ENCODE results near the gene MICB.
"Not testable (repeated sequence)": the region's sequence is repeated elsewhere in the genome, so short reads cannot be mapped to it uniquely, and the experiment has no call there.

The MICB gene

DNA sequence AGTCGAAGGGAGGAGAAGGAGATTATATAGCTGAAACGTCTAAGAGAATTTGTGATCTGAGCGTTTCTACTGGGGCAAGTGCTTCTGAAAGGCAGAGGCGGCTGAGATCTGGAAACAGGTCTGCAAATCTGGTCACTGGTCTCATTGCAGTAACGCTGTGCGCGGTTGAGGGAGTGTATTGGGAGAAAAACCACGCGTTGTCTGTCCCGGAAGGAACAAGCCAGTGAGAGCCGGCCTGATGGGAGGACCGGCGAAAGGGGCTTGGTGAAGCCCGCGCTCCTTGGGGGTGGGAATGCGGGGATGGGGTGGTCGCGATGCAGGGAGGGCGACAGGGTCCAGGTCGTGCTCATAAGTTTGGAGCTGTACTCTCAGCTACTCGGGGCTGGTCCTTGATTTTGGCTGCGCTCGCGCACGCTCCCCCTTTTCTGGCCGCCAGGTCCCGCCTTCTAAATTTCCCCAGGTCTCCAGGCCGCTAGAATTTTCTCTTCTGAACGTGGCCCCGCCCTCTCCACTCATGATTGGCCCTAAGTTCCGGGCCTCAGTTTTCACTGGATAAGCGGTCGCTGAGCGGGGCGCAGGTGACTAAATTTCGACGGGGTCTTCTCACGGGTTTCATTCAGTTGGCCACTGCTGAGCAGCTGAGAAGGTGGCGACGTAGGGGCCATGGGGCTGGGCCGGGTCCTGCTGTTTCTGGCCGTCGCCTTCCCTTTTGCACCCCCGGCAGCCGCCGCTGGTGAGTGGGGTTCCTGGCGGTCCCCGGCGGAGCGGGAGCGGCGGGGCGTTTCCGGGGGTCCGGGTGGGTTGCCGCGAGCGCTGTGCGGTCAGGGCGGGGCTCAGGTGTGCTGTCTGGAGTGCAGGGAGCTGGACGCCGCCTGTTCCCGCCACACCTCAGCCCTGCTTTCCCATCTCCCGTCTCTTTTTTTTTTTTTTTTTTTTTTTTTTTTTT lies at the start of gene MICB:
MICB (plus strand) TSS at position 615 of the 946 bp plus-strand sequence; CDS start at position 664, 49 bp downstream.
- peak; percentile 91 for DNase-seq

DNA sequence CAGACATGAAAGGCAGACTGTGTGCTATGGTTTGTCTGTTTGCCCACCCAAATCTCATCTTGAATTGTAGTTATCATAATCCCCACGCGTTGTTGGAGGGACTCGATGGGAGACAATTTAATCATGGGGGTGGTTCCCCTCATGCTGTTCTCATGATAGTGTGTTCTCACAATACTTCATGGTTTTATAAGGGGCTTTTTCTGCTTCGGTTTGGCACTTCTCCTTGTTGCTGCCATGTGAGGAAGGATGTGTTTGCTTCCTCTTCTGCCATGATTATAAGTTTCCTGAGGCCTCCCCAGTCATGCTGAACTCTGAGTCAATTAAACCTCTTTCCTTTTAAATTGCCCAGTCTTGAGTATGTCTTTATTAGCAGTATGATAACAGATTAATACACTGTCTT lies 47.2 kb upstream of the MICB start:
- DNase-seq, result no peak

GRCh38 chr6:31452859-31453258 lies 45.1 kb upstream of the MICB start:
- no peak for DNase-seq

DNA sequence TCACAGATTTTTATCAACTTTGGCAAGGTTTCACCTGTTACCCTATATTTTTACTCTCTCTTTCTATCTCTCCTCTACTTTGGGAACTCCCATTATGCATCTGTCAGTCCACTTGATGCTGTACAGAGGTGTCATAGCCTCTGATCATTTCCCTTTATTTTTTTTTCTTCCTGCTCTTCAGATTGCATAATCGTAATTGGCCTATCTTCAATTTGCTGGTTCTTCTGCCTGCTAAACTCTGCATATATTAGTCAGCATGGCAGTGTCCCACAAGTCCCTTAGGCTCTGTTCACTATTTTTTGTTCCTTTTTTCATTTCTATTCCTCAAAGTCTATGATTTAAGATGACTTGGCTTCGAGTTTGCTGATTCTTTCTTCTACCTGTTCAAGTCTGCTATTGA lies 44.7 kb upstream of the MICB start:
- DNase-seq, result no peak

DNA sequence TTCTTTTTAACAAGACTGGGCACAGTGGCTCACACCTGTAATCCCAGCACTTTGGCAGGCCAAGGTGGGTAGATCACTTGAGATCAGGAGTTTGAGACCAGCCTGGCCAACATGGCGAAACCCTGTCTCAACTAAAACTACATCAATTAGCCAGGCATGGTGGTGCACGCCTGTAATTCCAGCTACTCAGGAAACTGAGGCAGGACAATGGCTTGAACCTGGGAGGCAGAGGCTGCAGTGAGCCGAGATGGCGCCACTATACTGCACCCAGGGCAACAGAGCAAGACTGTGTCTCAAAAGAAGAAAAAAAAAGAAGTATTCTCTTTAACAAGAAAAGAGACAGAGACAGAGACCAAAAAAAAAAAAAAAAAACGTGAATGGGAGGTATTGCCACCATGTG lies 38.1 kb upstream of the MICB start:
- not testable (repeated sequence) for DNase-seq

GRCh38 chr6:31460361-31461025 lies 37.5 kb upstream of the MICB start:
- no peak for DNase-seq

DNA sequence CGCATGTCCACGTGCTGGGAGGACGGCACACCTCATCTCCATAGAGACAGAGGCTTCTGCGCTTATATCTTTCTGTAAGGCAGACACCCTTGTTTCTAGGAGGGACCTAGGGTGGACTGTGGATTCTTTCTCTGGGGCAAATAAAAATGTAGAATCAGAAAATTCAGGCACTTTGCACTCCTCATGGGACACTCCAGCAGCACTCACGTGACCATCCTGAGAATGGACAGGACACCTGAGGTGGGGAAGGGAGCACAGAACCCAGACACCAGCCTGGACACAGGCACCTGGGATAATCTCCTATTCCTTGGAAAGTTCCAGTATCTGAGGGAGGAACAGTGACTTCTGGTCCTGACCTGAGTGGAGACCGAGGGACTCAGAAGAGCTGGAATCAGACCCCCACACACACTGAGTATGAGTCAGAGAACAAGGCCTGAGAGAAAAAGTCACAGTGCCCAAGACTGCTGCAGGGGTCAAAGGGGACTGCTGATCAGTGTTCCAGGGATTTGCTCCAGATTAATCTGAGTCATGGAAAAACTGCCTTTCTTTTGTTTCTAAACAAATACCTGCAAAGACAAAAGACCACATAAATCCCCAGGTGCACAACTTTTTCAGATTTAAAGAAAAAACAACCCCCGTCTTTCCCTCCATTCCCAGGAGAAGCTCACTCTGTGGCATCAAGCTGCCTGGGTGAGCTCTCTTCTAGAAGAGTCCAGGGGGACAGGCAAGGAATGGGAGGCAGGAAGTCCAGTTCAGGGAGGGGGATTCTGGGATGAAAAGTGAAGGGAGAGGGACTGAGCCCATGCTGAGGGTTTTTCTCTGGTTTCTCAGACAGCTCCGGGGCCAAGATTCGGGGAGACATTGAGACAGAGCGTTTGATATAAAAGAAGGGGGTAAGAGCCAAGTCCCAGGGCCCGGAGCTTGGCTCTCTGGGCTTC lies 35.6 kb upstream of the MICB start:
- no peak for DNase-seq

DNA sequence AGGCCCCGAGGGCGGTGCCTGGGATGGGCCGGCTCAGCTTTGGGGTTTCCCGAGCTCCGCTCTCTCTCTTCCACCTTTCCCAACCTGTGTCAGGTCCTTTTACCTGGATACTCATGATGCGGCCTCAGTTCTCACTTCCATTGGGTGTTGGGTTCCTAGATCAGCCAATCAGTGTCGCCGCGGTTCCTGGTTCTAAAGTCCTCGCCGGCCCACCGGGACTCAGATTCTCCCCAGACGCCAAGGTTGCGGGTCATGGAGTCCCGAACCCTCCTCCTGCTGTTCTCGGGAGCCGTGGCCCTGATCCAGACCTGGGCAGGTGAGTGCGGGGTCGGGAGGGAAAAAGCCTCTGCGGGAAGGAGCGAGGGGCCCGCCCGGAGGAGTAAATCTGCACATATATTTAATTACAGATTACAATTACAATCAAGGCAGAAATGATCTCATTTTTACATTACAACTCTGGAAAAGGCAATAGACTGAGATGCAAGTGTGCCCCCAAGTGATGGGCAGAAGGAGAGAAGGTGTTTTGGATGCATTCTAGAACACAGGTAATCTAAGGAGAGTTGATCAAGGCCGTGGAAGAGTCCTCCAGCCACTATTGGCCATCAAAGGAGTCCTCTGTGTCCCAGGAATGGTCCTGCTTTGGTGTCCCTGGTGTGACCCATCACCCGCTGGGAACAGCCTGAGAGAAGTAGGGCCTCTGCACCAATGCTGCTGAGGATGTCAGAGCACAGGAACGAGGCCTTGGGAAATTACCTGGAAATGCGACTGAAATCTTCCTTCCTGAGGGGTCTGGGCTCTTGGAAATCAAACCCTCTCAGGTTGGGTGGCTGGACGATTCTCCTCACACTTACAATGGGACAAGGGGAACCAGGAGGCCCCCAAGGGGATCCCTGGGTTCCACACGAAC lies 34.7 kb upstream of the MICB start:
- peak; percentile 84 for DNase-seq

DNA sequence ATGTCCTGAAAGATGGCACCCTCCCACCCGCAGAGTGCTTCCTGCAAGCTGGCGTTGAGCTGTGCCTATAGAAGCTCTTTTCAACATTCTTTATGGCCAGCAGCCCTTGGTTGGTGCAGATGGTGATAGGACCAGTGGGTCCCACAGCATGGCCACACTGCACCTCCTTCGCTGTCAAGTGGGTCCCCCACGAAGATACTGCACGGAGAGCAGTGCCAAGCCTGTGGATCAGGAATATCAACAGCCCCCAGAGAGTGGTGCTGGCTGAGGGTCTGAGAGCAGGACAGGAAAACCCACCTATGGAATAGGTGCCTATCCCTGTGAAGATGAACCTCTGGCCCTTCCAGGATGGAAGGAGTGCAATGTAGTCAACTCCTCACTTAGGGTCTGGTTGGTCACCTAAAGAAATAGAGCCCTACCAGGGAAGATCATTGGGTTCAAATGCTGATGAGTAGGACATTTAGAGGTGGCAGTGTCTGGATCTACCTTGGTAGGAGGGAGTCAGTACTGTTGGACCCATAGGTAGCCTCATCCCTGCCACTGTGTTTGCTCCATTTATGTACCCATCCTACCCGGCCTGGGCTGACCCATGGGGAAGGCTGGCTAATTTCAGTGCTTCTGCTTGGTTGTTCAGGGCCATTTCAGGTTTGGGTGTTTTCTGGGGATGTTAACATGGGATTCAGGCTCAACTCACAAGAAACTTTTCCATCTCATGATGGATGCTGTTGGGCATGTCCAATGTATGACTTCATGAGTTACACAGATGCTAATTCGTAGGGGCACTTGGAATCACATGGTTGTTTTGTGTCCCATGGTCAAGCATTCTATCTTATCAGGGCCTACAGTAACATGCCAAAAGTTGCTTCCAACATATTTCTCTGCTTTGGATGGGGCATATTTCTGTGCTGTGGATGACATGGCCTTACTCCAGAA lies 33.4 kb upstream of the MICB start:
- no peak for DNase-seq

GRCh38 chr6:31465185-31465536 lies 32.8 kb upstream of the MICB start:
- no peak for DNase-seq

- DNase-seq, result no peak
Measured at GRCh38 chr6:31465718-31466117, 32.2 kb upstream of the MICB start.

DNA sequence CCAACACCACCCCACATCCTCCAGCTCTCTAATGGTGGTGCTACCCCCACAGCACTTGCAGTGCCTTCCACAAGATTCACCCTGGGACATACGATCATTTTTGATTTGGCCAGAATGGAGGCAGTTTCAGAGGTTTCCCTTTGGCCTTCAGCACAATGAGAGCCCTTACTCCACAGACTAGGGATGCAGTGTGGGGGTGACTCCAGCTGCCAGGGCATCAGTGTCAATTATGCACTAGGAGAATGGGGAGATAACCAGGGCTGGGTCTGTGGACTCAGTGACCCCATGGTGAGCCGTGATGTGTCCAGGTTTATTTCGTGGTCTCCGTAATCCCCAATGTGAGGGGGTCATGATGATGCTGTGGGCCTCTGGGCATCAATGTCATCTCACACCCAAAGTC lies 31.5 kb upstream of the MICB start:
- DNase-seq, result no peak

GRCh38 chr6:31467151-31467550 lies 30.8 kb upstream of the MICB start:
- DNase-seq, result no peak

DNA sequence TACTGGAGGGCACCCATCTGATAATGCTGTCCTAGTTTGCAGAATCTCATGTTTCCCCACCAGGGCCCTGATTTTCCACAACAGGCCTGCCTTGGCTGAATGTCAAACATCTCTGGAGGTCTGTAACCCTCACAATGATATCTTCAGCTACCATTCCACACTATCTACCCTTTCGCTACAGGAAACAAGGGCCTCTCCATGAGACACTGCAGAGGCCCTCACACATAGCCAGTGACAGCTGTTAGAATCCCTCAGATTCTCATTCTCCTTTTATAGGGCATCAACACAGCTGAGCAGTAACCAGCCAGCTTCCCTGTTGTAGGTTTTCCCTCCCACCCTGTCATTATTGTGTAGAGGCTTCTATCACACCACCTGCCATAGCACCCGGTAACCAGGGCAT lies 29.6 kb upstream of the MICB start:
- no peak for DNase-seq

DNA sequence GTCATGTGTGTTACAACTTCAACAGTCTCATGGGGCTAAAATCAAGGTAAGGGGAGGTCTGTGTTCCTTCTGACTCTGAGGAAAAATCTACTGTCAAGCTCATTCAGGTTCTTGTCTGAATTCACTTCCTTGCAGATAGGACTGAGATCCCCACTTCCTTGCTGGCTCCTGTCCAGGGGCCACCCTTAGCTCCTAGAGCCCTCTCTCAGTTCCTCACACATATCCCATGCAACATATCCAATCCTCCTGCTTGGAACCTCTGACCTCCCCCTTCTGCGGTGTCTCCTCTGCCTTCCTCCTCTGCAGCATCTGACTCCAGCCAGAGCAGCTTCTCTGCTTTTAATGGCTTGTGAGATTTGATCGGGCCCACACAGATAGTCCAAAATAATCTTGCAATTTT lies 27.1 kb upstream of the MICB start:
- DNase-seq, result no peak

DNA sequence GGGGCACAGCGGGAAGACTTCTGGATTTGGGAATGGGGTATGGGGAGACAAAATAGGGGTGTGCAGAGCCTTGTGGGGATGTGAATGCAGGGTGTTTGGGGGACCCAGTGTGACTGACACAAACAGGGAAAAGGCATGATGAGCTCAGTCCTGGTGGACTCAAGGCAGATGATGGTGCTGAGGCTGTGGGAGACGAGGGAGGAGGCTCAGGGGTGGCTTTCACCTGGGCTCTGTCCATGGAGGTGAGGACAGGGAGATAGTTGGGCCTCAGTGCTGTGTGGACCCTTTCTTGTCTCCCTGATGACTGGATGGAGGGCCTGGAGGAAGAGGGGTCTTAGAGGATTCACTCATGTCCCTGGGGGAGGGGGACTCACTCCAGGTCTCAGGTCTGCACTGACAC lies 26.2 kb upstream of the MICB start:
- DNase-seq, result no peak

DNA sequence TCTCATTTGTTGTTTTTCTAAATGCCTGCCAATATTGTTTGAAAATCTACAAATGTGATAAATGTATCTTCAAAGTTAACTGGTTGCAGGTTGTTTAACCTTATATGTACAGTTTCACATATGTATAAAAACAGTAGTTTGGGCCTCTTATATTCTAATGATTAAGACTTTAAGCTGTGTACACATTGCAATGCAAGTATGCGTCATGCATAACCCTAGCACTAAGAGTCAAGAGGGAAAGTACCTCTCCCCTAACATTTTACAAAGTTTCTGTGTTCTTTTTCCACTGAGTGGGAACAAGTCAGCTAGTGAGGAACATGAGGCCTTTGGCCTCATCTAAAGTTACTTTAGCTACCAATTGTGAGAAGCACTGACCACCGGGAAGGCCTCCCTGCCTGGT lies 25.7 kb upstream of the MICB start:
- no peak for DNase-seq

GRCh38 chr6:31473244-31473643 lies 24.7 kb upstream of the MICB start:
- no peak for DNase-seq

- no peak for DNase-seq
Measured at GRCh38 chr6:31473780-31474761, 23.9 kb upstream of the MICB start.

- peak; percentile 19 for DNase-seq
Measured at GRCh38 chr6:31474871-31475286, 23.1 kb upstream of the MICB start.
